Keratinocyte (primary cell): ENCODE results near the gene GPR183.

Source experiments
- CTCF ChIP-seq, 3 experiments: IDR thresholded peaks in 1 of 3; conservative IDR thresholded peaks in 1 of 3; optimal IDR thresholded peaks in 1 of 3; 2 replicates in 2 of 3; 3 replicates in 1 of 3; pipeline versions ENCODE3 to v1.5.1; 2011; ENCODE audit warnings: low read length in 3 of 3, mild to moderate bottlenecking in 3 of 3, moderate library complexity in 2 of 3, control low read depth in 1 of 3, inconsistent platforms in 1 of 3; ENCODE audit not compliant: insufficient read depth in 2 of 3; ENCODE audit errors: extremely low read depth in 1 of 3
- EZH2 ChIP-seq: IDR thresholded peaks from one replicate; pipeline ENCODE4 v1.6.1; 2012; ENCODE audit warnings: inconsistent platforms, mild to moderate bottlenecking, low read length, moderate library complexity

GRCh38 chr13:99315186-99315585, 8.0 kb upstream of the GPR183 start:
- no peak for TF ChIP-seq CTCF (optimal IDR thresholded peaks at IDR 0.05 in 1 of 3, IDR thresholded peaks at IDR 0.05 in 1 of 3, conservative IDR thresholded peaks at IDR 0.05 in 1 of 3; ENCODE audit: extremely low read depth in 1 of 3, insufficient read depth in 2 of 3, low read length in 3 of 3)
- no peak for TF ChIP-seq EZH2
